NT2/D1 (cell line): Measurements from ENCODE around the gene OR14A16.

ENCODE experiments used
- DNase-seq: peaks from one replicate; pipeline ENCODE4 v3.0.0-alpha.2; 2011; ENCODE audit warnings: low read depth, low spot score
- H3K27me3 ChIP-seq: 2 replicates; pipeline ENCODE4 v1.6.0; 2011; ENCODE audit warnings: mild to moderate bottlenecking; ENCODE audit not compliant: insufficient read length, insufficient read depth
- H3K36me3 ChIP-seq: 2 replicates; pipeline ENCODE4 v1.6.1; 2011; ENCODE audit warnings: mild to moderate bottlenecking, low read length, mixed read lengths; ENCODE audit not compliant: insufficient read depth, insufficient read length
- H3K4me1 ChIP-seq: 2 replicates; pipeline ENCODE4 v1.5.1; 2011; ENCODE audit not compliant: insufficient read depth, insufficient read length
- H3K4me3 ChIP-seq: 2 replicates; pipeline ENCODE4 v1.5.1; 2011; ENCODE audit warnings: low read depth; ENCODE audit not compliant: insufficient read length
- H3K9ac ChIP-seq: 2 replicates; pipeline ENCODE4 v1.6.0; 2011; ENCODE audit warnings: low read depth; ENCODE audit not compliant: insufficient read length
- H3K9me3 ChIP-seq: 2 replicates; pipeline ENCODE4 v1.5.1; 2011; ENCODE audit warnings: mild to moderate bottlenecking, low read length; ENCODE audit not compliant: insufficient read depth
- SUZ12 ChIP-seq: IDR thresholded peaks from 2 replicates; pipeline ENCODE4 v1.6.1; 2011; ENCODE audit not compliant: insufficient read length, insufficient read depth; ENCODE audit errors: extremely low read depth
- YY1 ChIP-seq: IDR thresholded peaks from 2 replicates; pipeline ENCODE4 v1.6.1; 2011; ENCODE audit not compliant: insufficient read length, insufficient read depth
- ZNF274 ChIP-seq: IDR thresholded peaks from 2 replicates; pipeline ENCODE4 v1.6.1; 2011; ENCODE audit warnings: mild to moderate bottlenecking, low read depth, low read length

OR14A16 gene

GRCh38 chr1:247833601-247834000 is 9.7 kb upstream of the OR14A16 start:
- Histone ChIP-seq H3K27me3 (no peaks in the 10 kb centered on the region), H3K4me3 (no peak overlapping the region), H3K9me3 (no peaks in the 10 kb centered on the region), H3K9ac (no peak overlapping the region), H3K36me3 (no peaks in the 10 kb centered on the region), H3K4me1 (no peaks in the 10 kb centered on the region)
- no peak for DNase-seq
- TF ChIP-seq SUZ12 (no peak), ZNF274 (no peak), YY1 (no peak)

DNA sequence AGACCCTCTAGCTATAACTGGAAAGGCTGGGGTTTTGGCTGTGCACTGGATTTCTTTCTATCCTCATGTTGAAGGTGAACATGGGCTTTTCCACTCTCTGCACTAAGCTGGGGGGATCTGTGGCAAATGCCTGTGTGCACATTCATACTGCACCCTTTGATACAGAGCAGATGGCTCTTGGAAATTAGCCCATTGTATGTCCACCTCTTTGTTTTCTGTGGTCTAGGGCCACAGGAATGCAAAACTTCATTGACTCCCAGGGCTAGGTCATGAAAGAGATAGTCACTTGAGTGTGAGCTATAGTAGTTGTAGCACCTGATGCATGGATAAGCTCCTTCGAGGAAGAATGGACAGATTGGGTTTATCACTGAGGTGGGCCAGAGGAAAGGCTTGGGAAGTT is 5.7 kb upstream of the OR14A16 start:
- no peaks in the 10 kb centered on the region for H3K4me1 ChIP-seq
- no peak overlapping the region for H3K9ac ChIP-seq
- no peaks in the 10 kb centered on the region for H3K9me3 ChIP-seq
- TF ChIP-seq YY1: no peak
- no peak for TF ChIP-seq SUZ12
- no peak for TF ChIP-seq ZNF274
- no peaks in the 10 kb centered on the region for H3K36me3 ChIP-seq
- DNase-seq: no peak
- no peaks in the 10 kb centered on the region for H3K27me3 ChIP-seq
- H3K4me3 ChIP-seq: no peak overlapping the region

DNA sequence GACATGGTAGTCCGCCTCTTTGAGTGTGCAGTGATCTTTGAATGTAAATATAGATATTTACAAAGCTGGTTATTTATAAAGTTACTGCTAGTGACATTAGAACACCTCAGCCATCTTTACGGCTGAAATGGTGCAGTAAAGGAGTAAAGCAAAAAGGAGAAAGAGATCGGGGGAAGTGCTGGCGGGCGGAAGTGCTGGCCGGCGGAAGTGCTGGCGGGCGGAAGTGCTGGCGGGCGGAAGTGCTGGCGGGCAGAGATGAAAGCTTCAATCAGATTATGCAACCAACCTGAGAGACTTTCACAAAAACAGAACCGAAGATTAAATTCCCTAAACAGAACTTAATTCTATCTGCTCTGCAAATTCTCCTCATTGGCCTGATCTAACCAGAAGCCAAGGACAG is 1.4 kb upstream of the OR14A16 start:
- no peak overlapping the region for H3K4me3 ChIP-seq
- no peak overlapping the region for H3K9ac ChIP-seq
- H3K27me3 ChIP-seq: no peaks in the 10 kb centered on the region
- H3K9me3 ChIP-seq: no peaks in the 10 kb centered on the region
- no peak for TF ChIP-seq SUZ12
- no peak for TF ChIP-seq ZNF274
- H3K4me1 ChIP-seq: no peaks in the 10 kb centered on the region
- no peaks in the 10 kb centered on the region for H3K36me3 ChIP-seq
- no peak for DNase-seq

DNA sequence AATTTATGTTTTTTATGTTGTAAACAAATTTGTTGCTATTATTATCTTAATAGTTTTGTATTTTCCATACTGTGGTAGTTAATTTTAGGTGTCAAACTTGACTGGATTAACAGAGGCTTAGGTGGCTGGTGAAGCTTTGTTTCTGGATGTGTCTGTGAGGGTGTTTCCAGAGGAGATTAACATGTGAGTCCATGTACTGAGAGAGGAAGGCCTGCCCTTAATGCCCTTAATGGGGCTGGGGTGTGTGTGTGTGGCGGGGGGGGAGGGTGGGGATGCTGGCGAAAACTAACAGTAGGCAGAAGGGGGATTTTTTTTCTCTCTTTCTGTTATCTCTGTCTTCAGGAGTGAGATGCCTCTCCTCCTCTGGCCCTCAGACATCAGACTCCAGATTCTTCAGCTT is 1.9 kb downstream of the OR14A16 start:
- Histone ChIP-seq H3K4me1 (no peaks in the 10 kb centered on the region), H3K27me3 (no peaks in the 10 kb centered on the region), H3K9me3 (no peaks in the 10 kb centered on the region), H3K9ac (no peak overlapping the region), H3K4me3 (no peak overlapping the region), H3K36me3 (no peaks in the 10 kb centered on the region)
- no peak for TF ChIP-seq ZNF274
- no peak for TF ChIP-seq SUZ12
- no peak for TF ChIP-seq YY1
- no peak for DNase-seq

DNA sequence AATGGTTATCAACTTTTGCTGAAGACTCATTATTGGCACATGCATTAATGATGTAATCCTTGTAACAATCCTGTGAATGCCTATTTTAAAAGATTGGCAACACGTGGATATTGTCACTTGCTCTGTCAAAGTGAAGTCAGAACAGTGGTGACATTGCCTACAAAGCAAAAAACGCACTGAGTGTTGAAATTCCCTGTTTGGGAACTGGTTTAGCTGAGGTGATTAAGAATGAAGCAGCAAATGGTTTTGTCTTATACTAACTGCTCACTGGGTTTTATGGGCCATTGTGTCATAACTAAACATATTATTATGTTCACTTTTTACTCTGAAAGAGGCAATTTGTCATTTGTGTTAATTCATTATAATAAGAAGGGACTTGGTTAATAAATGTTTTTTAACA is 11.3 kb downstream of the OR14A16 start:
- TF ChIP-seq YY1 (no peak), SUZ12 (no peak), ZNF274 (no peak)
- H3K4me1 ChIP-seq: no peaks in the 10 kb centered on the region
- no peaks in the 10 kb centered on the region for H3K9me3 ChIP-seq
- H3K36me3 ChIP-seq: no peaks in the 10 kb centered on the region
- H3K27me3 ChIP-seq: no peaks in the 10 kb centered on the region
- DNase-seq: no peak
- no peak overlapping the region for H3K9ac ChIP-seq
- H3K4me3 ChIP-seq: no peak overlapping the region

DNA sequence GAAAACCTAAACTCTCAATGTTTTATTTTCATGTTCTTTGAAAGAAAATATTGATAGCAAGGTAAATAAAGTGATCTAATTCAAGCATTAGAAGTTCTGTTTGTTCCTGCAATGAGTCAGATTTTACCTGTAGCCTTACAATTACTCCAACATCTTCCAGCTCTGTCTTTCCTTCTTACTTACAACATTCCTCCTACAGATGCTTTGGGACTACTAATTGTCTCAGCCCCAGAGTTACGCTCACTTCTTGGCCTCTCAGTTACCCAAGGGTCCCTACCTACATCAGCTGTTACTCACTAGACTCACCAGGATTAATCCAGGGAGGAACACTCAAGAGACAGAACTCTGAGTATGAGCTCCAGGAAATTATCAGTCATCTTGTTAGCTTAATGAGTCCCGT is 26.4 kb downstream of the OR14A16 start:
- H3K9me3 ChIP-seq: peaks cover 21% of the 10 kb centered on the region

DNA sequence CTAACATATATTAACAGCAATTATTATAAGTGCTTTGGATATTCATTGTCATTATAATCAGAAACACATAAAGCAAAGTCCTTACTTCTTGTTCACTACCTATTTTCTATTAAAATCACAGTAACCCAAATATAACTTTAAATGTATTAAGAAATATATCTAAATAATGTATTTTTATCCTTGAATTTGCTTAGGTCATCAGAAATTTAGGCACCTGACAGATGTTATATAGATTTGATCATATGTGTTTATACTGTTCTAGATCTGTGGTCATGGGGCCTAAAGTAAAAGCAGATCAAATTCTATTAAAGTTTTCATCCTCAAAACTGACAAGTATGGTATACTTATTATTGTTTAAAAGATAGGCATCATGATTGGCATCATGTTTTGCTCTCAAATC is 54.3 kb downstream of the OR14A16 start:
- Histone ChIP-seq H3K4me1 (no peaks in the 10 kb centered on the region), H3K36me3 (no peaks in the 10 kb centered on the region), H3K9me3 (no peaks in the 10 kb centered on the region), H3K27me3 (no peaks in the 10 kb centered on the region), H3K9ac (no peak overlapping the region), H3K4me3 (no peak overlapping the region)
- DNase-seq: no peak
- TF ChIP-seq YY1: no peak
- TF ChIP-seq ZNF274: no peak
- no peak for TF ChIP-seq SUZ12

More for the DNA sequence above, 26.4 kb downstream of the OR14A16 start:
- H3K36me3 ChIP-seq: no peaks in the 10 kb centered on the region
- H3K9ac ChIP-seq: no peak overlapping the region
- no peak for DNase-seq
- H3K4me3 ChIP-seq: no peak overlapping the region
- no peaks in the 10 kb centered on the region for H3K27me3 ChIP-seq
- TF ChIP-seq YY1 (no peak), SUZ12 (no peak), ZNF274 (no peak)
- no peaks in the 10 kb centered on the region for H3K4me1 ChIP-seq
